ENCODE measurements around the gene NEAT1.

GRCh38 chr11:65403607-65404121 lies 18.9 kb upstream of the NEAT1 start:
- TF ChIP-seq CTCF (IDR thresholded peaks at IDR 0.05; ENCODE audit: poor library complexity, severe bottlenecking) (no peak), TAF1 (IDR thresholded peaks at IDR 0.05; ENCODE audit: low read depth) (no peak), POLR2AphosphoS5 (IDR thresholded peaks at IDR 0.05) (no peak), EZH2 (IDR thresholded peaks at IDR 0.05; ENCODE audit: borderline replicate concordance, insufficient read depth, low read length, poor library complexity, severe bottlenecking) (no peak), SMC3 (conservative IDR thresholded peaks at IDR 0.05; ENCODE audit: poor library complexity) (no peak), MXI1 (conservative IDR thresholded peaks at IDR 0.05; ENCODE audit: poor library complexity, severe bottlenecking) (no peak), REST (IDR thresholded peaks at IDR 0.05; ENCODE audit: borderline replicate concordance) (no peak), RAD21 (conservative IDR thresholded peaks at IDR 0.05) (no peak), EP300 (conservative IDR thresholded peaks at IDR 0.05; ENCODE audit: poor library complexity, severe bottlenecking) (no peak)

Measured in neural cell (in vitro differentiated cells).